Glomerular endothelial cell (primary cell): Measurements from ENCODE around the gene NOX5. TPM values are rescaled to one million over a fixed set of nuclear protein-coding genes. Genes with fewer than 3 reads are reported as not detected.

Source experiments
- DNase-seq: peaks from one replicate; pipeline ENCODE4 v3.0.0-alpha.2; 2011; ENCODE audit warnings: low read depth, low spot score; ENCODE audit errors: extremely low read depth
- total RNA-seq: library from RNA; depleted of rRNA; stranded (reverse); fragments of >200 nt; gene quantifications from 2 replicates; pipeline ENCODE4 v1.2.3, GENCODE V29; 2015

Gene NOX5
- total RNA-seq, 1 donor from 2014 or later, result 0.18 TPM

DNA sequence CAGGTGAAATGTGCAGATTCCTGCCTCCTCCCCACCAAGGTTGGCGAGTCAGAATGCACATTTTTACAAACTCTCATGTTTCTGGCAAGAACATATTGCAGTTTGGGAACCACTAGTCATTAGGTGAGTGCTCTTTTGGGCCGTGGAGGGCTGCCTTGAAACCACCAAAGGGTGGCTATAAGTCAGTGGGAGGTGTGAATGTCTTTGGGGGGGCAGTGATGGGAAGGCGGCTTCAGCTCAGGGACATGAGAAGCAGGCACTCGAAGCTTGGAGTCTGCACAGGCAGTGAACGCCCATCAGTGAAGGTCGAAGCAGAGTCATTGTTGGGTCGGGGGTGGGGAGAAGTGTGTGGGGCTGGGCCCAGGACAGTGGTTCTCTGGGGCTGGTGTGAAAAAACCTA, 1.1 kb downstream of the NOX5 start:
- no peak for DNase-seq

DNA sequence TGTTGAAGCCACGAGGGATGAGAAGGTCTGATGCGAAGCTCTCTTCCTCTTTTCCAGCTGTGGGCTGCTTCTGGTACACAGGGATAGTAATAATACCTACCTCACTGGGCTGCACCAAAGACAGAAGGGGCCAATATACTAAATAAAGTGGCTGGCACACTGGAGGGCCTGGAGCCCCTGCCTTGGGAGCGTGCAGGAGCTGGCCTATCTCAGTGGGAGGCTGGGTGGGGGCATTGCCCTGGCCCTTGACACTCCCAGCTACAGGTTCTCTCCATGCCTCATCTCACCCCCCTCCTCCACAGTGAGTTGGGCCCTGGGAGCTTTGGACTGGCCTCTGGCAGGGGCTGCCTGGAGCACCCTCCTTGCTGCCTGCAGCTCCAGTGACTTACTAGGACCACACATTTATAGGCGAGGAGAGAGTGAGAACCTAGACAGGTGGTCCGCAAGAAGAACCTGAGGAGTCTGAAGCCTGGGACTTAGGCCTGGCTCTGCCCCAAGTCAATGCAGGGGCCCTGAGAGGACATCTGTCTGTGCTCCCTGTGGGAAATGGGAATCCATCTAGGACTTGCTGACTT, 1.6 kb downstream of the NOX5 start:
- DNase-seq, result no peak

DNA sequence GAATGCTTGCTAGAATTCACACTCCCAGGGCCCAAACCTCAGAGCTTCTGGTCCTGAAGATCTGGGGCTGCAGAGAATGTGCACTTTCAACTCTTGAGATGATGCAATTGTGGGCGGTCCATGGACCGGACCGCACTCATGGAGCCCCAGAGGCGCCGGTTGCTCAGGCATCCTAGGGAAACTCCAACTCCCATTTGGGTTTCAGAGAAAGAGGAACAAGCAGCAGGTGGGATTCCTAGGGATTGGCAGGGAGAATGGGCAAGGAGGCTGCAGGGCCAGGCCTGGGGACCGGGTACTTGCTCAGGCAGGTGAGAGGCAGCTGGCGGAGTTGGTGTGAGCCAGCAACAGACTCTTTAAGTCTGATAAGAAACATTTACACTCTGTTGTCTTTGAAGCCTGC, 3.5 kb downstream of the NOX5 start:
- no peak for DNase-seq

DNA sequence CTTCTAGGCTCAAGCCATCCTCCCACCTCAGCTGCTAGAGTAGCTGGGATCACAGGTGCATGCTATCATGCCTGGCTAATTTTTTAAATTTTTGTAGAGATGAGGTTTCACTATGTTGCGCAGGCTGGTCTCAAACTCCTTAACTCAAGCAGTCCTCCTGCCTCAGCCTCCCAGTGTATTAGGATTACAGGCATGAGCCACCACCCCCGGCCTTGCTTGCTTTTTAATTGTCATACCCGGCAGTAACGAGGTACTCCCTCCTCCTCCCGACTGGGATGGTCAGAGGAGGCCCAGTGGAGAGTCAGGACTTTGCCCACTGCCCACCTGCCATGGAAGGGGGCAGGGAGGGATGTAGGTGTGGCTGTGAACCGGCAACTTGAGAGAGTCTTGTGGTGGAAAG, 4.5 kb downstream of the NOX5 start:
- no peak for DNase-seq

DNA sequence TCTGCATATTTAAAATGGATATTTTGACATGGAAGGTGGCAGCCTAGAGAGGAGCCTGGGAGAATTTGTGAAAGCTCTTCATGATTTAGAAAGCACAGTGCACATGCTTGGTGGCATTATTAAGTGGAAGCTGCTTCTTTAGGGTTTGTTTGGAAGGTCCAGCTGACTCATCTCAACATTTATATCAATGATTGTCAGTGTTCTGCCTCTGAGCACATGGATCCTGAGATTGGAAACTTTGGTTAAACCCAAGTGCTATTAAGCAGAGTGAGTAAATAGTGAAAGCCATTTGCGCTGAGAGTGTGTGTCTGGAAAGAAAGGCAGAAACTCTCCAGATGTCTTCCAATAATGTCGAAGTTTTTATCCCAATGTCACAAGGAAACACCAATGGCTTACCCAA, 7.4 kb downstream of the NOX5 start:
- DNase-seq, result no peak

DNA sequence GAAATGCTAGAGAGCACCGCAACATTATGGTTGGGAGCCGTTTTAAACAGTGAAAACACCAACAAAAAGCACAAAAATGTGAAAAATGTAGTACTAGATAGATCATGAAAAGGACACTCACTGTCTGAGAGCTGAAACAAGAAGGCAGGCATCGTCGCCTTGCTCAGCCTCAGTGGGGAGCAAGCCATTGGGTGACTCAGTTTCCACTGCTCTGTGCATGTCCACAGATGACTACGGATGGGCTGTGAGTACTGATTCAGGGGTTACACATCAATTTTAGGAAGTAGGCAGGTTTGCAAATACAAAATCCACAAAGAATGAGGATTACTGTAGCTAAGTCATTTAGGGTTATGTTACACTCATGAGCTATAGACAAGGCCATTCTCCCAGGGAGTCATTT, 10.8 kb downstream of the NOX5 start:
- no peak for DNase-seq

DNA sequence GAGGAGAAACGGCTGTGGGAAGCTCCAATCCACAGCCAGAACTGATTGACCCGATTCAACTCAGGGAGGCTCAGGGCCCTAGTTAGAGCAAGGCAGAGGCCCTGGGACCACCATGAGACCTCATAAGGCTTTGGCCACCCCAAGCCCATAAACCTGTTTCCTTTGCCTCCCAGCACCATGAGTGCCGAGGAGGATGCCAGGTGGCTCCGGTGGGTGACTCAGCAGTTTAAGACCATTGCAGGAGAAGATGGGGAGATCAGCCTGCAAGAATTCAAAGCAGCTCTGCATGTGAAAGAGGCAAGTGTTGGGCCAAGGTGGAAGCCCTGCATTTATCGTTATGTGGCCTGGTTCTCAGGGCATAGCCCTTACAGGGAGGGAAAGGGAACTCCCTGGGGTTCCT, 11.9 kb downstream of the NOX5 start:
- no peak for DNase-seq

DNA sequence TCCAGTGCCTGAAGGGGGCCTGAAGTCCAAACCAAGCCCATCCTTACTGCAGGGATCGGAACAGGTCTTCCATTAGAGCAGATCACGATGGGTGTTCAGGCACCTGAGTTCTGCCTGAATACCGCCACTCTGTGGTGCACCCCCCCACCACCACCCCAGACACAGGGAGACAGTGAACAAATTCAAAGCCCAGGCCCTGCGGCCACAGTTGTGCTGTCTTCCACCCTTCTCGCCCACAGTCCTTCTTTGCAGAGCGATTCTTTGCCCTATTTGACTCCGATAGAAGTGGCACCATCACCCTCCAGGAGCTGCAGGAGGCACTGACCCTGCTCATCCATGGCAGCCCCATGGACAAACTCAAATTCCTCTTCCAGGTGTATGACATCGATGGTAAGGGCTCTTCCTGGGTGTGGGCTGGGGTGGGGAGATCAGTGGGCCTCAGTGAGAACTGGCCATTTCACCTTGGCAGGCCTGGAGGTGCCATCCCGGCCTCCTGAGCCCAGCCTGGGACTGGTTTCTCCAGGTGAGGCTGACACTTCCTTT, 13.6 kb downstream of the NOX5 start:
- DNase-seq, result no peak

DNA sequence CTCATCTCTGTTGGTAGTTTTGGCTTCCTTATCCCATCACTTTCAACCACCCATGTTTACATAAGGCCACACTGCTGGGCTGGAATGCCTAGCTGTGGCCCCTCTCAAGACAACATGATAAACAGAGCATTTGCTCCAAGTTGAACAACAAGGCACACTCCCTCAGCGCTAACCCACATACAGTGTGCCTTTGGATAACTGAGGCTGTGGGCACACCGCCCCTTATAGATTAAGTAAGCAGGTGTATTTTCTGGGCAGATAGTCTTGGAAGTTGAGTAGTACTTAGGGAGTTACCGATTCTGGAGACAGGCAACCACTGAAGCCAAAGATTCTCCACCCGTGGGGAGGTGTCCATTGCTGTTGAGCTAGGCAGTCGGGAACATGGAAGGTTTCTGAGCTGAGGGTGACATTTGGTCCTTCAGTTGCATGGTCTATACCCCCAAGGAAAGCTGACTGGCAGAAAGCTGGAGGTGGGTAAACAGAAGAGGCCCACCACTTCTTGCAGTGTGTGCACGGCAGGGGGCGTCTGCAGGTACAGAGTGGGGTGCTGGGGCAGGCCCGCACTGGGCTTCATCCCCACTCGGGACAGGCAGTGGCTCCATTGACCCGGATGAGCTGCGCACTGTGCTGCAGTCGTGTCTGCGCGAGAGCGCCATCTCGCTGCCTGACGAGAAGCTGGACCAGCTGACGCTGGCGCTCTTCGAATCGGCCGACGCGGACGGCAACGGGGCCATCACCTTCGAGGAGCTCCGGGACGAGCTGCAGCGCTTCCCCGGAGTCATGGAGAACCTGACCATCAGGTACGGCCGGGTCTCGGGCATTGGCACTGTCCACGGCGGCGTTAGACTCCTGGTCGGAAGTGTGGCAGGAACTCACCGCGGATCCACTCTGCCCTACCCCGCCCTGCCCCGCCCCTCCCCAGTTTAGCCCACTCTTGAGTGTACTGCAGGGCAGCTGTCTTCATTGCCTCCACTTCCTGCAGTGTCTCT, 16.8 kb downstream of the NOX5 start:
- no peak for DNase-seq

DNA sequence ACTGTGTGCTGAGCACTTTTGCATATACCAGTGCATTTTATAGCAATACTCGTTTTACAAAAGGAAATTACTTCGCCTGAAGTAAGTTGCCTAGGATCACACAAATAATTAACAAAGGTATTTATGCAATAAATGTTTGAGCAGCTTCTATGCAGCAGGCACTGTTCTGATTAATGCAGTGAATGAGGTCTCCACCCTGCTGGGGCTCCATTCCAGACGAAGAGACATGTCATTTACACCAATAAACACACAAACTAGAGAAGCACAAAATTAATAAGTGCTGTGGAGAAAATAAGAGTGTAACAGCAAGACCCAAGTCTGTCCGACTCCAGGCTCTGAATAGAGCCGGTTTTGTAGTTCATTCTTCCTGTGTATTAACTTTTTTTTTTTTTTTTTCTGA, 17.5 kb downstream of the NOX5 start:
- DNase-seq, result no peak

DNA sequence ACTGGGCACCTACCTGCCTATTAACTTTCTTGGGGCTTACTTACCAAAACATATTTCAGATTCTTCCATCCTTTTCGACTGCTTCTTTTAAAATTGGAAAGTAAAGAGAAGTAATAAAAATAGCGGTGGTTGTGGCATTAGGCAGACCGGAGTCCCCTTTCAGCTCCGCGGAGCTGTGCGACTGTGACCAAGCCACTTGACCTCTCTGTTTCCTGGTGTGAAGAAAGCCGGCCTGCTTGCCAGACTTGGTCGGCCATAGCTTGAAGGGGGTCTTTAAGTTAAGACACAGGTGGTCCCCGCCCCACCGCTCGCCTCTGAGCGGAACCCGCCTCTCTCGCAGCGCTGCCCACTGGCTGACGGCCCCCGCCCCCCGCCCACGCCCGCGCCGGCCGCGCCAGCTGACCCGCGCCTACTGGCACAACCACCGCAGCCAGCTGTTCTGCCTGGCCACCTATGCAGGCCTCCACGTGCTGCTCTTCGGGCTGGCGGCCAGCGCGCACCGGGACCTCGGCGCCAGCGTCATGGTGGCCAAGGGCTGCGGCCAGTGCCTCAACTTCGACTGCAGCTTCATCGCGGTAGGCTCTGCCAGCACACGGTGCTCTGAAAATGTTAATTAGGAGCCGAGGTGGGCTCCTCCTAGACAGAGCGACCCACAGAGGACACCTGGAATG, 18.3 kb downstream of the NOX5 start:
- DNase-seq, result no peak

DNA sequence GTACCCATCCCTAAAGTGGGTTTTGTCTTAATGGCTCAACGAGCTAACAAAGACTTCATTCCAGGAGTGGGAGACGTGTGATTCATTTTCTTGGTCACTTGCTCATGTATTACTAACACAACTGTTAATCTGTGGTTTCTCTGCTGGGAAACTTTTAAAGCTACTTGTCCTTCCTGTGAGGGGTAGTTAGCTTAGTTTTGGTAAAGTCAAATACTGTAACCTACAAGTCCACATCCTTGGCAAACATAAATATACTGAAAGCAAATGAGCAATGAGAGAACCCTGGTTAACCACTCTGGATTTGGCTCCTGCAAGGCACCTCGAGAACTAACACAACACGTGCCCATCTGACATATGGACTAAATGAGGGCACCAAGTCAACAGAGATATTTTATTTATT, 19.9 kb downstream of the NOX5 start:
- DNase-seq, result no peak

DNA sequence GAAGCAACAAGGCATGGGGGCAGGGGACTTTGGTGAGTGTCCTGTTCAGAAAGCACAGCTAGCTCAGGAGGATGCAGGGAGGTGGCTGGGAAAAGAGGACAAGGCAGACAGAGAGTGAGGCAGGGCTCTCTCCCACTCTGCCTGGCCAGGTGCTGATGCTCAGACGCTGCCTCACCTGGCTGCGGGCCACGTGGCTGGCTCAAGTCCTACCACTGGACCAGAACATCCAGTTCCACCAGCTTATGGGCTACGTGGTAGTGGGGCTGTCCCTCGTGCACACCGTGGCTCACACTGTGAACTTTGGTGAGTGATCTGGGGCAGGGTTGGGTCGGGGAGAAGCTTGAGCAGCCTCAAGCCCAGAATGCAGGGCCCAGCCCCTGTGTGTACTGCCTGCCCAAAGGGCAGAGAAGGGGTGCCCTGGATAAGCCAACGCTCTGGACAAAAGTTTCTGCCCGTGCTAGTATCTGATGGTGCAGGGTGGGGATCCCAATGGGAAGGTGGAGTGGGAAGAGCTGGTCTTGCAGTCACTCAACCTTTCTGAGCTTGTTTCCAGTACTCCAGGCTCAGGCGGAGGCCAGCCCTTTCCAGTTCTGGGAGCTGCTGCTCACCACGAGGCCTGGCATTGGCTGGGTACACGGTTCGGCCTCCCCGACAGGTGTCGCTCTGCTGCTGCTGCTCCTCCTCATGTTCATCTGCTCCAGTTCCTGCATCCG, 20.9 kb downstream of the NOX5 start:
- no peak for DNase-seq

DNA sequence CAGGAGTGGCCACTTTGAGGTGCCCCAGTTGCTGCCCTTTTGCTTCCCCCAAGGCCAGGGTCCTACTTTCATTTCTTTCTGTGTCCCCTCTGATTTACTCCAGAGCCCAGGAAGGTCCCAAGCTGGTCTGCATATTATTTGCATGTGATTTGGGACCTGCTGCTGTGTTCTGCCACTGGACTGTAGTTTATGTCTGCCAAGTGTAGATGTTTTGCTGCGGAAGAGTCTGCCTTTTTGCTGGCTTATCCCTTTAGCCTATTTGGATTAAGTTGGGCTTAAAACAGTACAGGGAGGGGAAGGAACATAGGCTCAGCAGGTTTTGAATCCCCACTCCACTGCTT, 21.4 kb downstream of the NOX5 start:
- DNase-seq, result no peak

DNA sequence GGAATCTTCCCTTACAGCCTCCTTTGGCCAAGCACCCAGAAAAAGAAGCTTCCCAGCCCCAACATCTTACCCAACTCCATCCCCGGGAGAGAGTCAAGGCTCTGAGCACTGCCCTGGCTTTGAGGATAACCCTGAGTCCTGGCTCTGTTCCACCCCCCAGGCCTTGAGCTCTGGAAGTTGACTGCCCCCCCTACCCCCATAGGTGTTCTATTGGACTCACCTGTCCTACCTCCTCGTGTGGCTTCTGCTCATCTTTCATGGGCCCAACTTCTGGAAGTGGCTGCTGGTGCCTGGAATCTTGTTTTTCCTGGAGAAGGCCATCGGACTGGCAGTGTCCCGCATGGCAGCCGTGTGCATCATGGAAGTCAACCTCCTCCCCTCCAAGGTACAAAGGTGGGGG, 22.3 kb downstream of the NOX5 start:
- no peak for DNase-seq

DNA sequence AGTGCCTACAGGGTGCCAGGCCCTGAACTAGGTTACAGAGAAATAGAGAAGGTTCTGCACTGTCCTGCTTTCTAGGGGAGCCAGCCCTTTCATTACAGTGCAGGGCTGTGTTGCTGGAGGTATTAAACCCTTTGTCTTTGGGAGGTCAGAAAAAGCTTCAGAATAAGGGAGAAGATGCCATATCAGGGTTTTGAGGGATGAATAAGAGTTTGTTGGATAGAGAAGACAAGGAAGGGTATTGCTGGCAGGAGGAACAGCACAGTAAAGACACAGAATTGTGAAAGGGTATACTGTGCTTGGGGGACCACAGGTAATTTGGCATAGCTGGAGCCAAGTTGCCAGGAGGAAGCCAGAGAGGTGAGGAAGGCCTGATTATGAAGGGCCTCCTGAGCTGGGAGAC, 23.0 kb downstream of the NOX5 start:
- no peak for DNase-seq

DNA sequence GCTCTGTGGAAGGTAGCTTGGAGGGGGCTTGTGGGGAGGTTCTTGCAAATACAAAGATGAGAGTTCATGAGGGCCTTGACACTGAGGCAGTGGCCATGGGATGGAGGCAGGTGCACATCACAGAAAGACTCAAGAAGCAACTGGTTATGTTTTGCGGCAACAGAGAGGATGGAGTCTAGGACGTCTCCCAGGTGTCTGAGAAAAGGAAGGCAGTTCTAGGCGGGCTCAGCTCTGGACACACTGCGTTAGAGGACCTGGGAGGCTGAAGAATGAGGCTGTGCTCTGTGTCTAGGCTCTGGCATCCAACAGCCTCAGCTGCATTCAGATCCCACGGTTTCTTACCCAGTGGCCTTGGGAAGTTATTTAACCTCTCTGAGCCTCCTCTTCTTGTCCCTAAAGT, 23.5 kb downstream of the NOX5 start:
- DNase-seq, result no peak

DNA sequence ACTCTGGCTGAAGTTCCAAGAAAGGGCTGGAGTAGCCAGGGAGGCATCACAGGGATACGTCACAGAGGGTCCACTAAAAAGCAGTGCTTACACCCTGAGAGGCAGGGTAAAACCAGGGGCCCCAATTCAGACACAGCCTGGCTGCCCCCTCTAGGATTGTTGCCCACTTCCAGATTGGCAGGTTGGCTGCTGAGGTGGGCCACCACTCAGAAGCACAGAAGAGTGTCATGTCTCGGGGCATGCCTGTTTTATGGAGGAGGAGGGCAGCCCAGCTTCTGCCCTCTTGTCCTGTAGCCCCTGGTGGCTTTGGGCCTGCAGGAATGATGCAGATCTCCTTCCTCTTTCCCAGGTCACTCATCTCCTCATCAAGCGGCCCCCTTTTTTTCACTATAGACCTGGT, 24.0 kb downstream of the NOX5 start:
- no peak for DNase-seq

DNA sequence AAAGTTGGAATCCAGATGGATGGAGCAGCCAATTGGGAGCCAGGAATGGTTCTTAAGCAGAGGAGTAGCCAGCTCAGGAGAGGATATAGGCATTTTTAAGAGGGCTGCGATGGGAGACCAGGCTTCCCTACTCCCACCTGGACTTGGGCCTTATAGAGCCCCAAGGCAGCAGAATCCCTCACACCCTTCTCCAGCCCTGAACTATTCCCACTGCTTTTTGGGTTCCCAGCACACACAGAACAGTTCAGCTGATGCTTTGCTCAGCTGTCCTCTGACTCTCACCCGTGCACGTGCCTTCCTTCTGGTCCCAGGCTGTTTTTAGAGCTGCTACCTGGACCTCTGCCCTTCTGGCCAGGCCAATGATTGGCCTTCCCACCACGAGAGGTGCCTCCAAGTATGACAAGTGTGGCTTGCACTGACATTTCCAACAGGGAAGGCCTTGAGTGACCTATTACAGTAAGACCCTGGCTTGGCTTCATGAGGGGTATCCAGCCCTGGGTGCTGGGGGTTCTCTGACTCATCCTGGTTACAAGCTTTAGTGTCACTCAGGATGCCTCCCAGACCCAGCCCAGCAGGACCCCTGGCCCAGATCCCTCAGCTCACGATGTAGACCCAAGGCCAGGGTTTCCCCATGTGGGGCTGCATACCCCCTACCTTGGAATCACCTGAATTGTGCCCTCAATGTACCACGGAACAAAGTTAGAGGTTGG, 25.2 kb downstream of the NOX5 start:
- DNase-seq, result no peak

DNA sequence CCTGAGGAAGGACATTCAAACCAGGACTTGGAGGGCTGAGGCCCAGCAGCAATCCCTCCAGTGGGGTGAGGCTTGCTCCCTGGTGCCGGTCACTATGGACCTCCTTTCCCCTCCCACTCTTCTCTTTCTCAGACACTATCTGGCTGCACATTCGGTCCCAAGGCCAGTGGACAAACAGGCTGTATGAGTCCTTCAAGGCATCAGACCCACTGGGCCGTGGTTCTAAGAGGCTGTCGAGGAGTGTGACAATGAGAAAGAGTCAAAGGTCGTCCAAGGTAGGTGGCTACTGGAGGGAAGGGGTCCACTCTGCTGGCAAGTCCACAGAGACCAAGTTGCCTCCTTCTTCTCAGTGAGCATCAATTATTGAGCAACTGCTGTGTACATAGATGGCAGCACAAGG, 28.0 kb downstream of the NOX5 start:
- no peak for DNase-seq
